SK-N-SH (cell line): ENCODE results near the gene CHIC2. TPM values are rescaled to one million over a fixed set of nuclear protein-coding genes. Genes with fewer than 3 reads are reported as not detected.

Experiments
- CTCF ChIA-PET: fragments of 300-600, 350-600 bp; formaldehyde crosslinking; extraction: SDS; loops from one replicate; lab custom pipeline; 2021; lab: Yijun Ruan, JAX
- POLR2A ChIA-PET: fragments of 350-600 bp; sonication (Branson Sonifier 250); formaldehyde crosslinking; extraction: SDS; loops from one replicate; lab custom pipeline; 2020; ENCODE audit warnings: antibody characterized with exemption, inconsistent platforms; lab: Yijun Ruan, JAX
- DNase-seq: peaks from one replicate; pipeline ENCODE4 v3.0.0; 2012
- H2AFZ ChIP-seq: fragments of 200-600 bp; sonication (generic); 2 replicates; pipeline ENCODE4 v1.8.1; 2016; ENCODE audit warnings: antibody characterized with exemption, mild to moderate bottlenecking, low read depth
- H3F3A ChIP-seq: fragments of 200-600 bp; sonication (generic); replicated peaks from 2 replicates; pipeline ENCODE3; 2016; ENCODE audit warnings: antibody characterized with exemption, mild to moderate bottlenecking; ENCODE audit not compliant: insufficient read depth
- H3K27ac ChIP-seq, 2 experiments: fragments of 200-500 bp in 1 of 2; fragments of 200-600 bp in 1 of 2; sonication (Bioruptor generic) in 1 of 2; sonication (generic), shearing (Covaris generic) in 1 of 2; 2 replicates each; pipeline versions ENCODE4 v1.5.1 to v1.6.1; 2014 to 2016; ENCODE audit warnings: low read depth in 2 of 2, inconsistent platforms in 1 of 2, low read length in 1 of 2, mild to moderate bottlenecking in 1 of 2, mixed read lengths in 1 of 2
- H3K27me3 ChIP-seq: fragments of 200-600 bp; sonication (generic), shearing (Covaris generic); 2 replicates; pipeline ENCODE4 v1.6.1; 2016; ENCODE audit warnings: mixed run types; ENCODE audit not compliant: insufficient read depth
- H3K36me3 ChIP-seq, 2 experiments: fragments of 200-500 bp in 1 of 2; fragments of 200-600 bp in 1 of 2; sonication (Bioruptor generic) in 1 of 2; sonication (generic) in 1 of 2; replicated peaks in 1 of 2; 2 replicates each; pipeline versions ENCODE3 to v1.5.1; 2014 to 2016; ENCODE audit warnings: low read length in 1 of 2, mild to moderate bottlenecking in 1 of 2; ENCODE audit not compliant: insufficient read depth in 2 of 2, control insufficient read depth in 1 of 2
- H3K4me1 ChIP-seq, 2 experiments: fragments of 200-500 bp in 1 of 2; fragments of 200-600 bp in 1 of 2; sonication (Bioruptor generic) in 1 of 2; sonication (generic), shearing (Covaris generic) in 1 of 2; 2 replicates each; pipeline versions ENCODE4 v1.5.1 to v1.6.1; 2014 to 2016; ENCODE audit warnings: low read depth in 1 of 2, low read length in 1 of 2, mixed run types in 1 of 2; ENCODE audit not compliant: insufficient read depth in 2 of 2, control insufficient read depth in 1 of 2
- H3K4me2 ChIP-seq: fragments of 200-600 bp; sonication (generic), shearing (Covaris generic); 2 replicates; pipeline ENCODE4 v1.6.1; 2017; ENCODE audit warnings: mixed run types
- H3K4me3 ChIP-seq, 2 experiments: fragments of 200-500 bp in 1 of 2; fragments of 200-600 bp in 1 of 2; sonication (Bioruptor generic) in 1 of 2; sonication (generic), shearing (Covaris generic) in 1 of 2; 2 replicates each; pipeline versions ENCODE4 v1.5.1 to v1.8.1; 2014 to 2016; ENCODE audit warnings: low read depth in 2 of 2, inconsistent platforms in 1 of 2, low read length in 1 of 2, mild to moderate bottlenecking in 1 of 2, mixed read lengths in 1 of 2, moderate library complexity in 1 of 2
- H3K79me2 ChIP-seq: fragments of 200-600 bp; sonication (generic); 2 replicates; pipeline ENCODE4 v1.8.1; 2017; ENCODE audit warnings: mild to moderate bottlenecking; ENCODE audit not compliant: insufficient read depth
- H3K9ac ChIP-seq: fragments of 200-600 bp; sonication (generic); 2 replicates; pipeline ENCODE4 v1.6.1; 2017; ENCODE audit warnings: mixed run types
- H3K9me2 ChIP-seq: fragments of 200-600 bp; sonication (generic); 2 replicates; pipeline ENCODE4 v1.6.1; 2017; ENCODE audit warnings: mixed run types
- H3K9me3 ChIP-seq: fragments of 200-600 bp; sonication (generic); 2 replicates; pipeline ENCODE4 v1.6.1; 2017; ENCODE audit warnings: mixed run types, mild to moderate bottlenecking, moderate library complexity
- H4K20me1 ChIP-seq: fragments of 200-600 bp; sonication (generic); 2 replicates; pipeline ENCODE4 v1.6.1; 2017; ENCODE audit warnings: mild to moderate bottlenecking, mixed run types; ENCODE audit not compliant: insufficient read depth
- CHD2 ChIP-seq: fragments of 150-350 bp; IDR thresholded peaks from 2 replicates; pipeline ENCODE4 v1.6.1; 2018; ENCODE audit warnings: low read length; ENCODE audit not compliant: partially characterized antibody
- EP300 ChIP-seq, 2 experiments: IDR thresholded peaks; 2 replicates each; pipeline versions ENCODE4 v1.4.0 to v1.6.1; 2012; ENCODE audit warnings: borderline replicate concordance in 1 of 2, low read depth in 1 of 2, low read length in 1 of 2
- EZH2phosphoT487 ChIP-seq: fragments of 200-600 bp; sonication (generic); IDR thresholded peaks from 2 replicates; pipeline ENCODE4 v1.6.1; 2017; ENCODE audit warnings: low read depth, mixed run types, mild to moderate bottlenecking, antibody characterized with exemption, moderate library complexity, borderline replicate concordance
- FOXJ3 ChIP-seq: sonication (generic); formaldehyde crosslinking; IDR thresholded peaks from 2 replicates; pipeline ENCODE4 v1.5.1; 2020; ENCODE audit warnings: mild to moderate bottlenecking, missing genetic modification reagents
- FOXM1 ChIP-seq: IDR thresholded peaks from 2 replicates; pipeline ENCODE4 v1.4.0; 2012; ENCODE audit warnings: low read depth, mild to moderate bottlenecking
- NFIC ChIP-seq: IDR thresholded peaks from 2 replicates; pipeline ENCODE4 v1.4.0; 2012; ENCODE audit warnings: borderline replicate concordance
- RAD21 ChIP-seq: IDR thresholded peaks from 2 replicates; pipeline ENCODE4 v1.6.1; 2012; ENCODE audit warnings: mild to moderate bottlenecking, low read length
- RCOR1 ChIP-seq: fragments of 150-350 bp; IDR thresholded peaks from 2 replicates; pipeline ENCODE4 v1.6.1; 2017; ENCODE audit warnings: antibody characterized with exemption, low read length
- SIN3A ChIP-seq: IDR thresholded peaks from 2 replicates; pipeline ENCODE4 v1.6.1; 2012; ENCODE audit warnings: low read depth, mild to moderate bottlenecking, low read length, moderate library complexity, borderline replicate concordance
- TAF1 ChIP-seq: IDR thresholded peaks from 2 replicates; pipeline ENCODE4 v1.6.1; 2012; ENCODE audit warnings: low read depth, mild to moderate bottlenecking, low read length, moderate library complexity, borderline replicate concordance
- TEAD4 ChIP-seq: IDR thresholded peaks from 2 replicates; pipeline ENCODE4 v1.4.0; 2012; ENCODE audit warnings: mild to moderate bottlenecking, borderline replicate concordance; ENCODE audit not compliant: insufficient read depth
- YY1 ChIP-seq: IDR thresholded peaks from 2 replicates; pipeline ENCODE4 v1.4.0; 2012; ENCODE audit warnings: low read depth, mild to moderate bottlenecking
- WGBS: methylation state at CpG from one replicate; pipeline ENCODE4 v1.1.6; 2017; ENCODE audit warnings: low lambda C conversion rate; 5-methylcytosine and 5-hydroxymethylcytosine counted together
- polyA plus RNA-seq, 3 experiments: library from polyadenylated mRNA; depleted of rRNA; stranded (reverse); fragments of >200 nt; gene quantifications; 2 replicates each; pipeline ENCODE4 v1.2.3, GENCODE V29; 2012
- TF ChIP-seq, protein P1 (sequence below): IDR thresholded peaks from 2 replicates; pipeline ENCODE4 v1.6.1; 2012; ENCODE audit warnings: mild to moderate bottlenecking, low read depth, low read length, moderate library complexity

The CHIC2 gene
- polyA plus RNA-seq, 1 of the 3 experiments (the other 2 are of a cell fraction), result 26.8 TPM

DNA sequence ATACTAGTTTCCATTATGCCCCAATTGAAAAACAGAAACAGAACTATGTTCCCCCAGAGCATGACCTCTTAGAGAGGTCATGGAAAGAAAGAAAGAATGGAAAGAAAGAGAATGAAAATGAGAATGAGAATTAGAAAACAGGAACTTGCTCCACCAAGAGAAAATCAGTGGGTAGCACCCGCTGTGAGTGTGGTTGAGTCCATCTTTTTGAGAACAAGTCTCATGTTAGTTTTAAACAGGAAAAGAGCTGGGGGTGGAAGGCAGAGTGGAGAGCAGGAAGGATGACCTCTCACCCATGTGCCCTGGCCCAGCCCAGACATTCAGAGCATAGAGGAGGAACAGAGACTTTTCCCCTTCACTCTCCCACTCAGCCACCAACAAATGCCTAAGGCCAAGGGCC lies 40.5 kb upstream of the CHIC2 start (continued):
- TF ChIP-seq YY1 (no peak), TEAD4 (no peak)

DNA sequence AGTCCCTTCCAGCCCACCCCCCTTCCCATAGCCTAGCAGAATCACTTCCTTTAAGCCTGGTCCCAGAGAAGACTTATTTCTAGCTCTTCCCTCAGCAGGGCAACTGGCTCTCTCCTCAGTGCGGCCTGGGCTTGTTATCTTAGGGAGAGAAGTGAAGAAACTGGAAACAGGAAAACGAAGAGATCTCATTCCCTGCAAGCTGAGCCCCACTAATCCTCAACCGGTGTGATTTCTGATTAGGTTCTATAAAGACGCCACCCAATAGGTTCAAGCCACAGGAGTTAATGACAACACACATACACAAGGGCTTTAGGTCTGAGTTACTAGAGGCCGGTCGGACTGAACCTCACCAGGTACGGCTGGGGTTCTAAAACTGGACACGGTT lies 38.8 kb upstream of the CHIC2 start:
- H3K9me2 ChIP-seq, result no peaks in the 10 kb centered on the region
- no peak overlapping the region for H3K27ac ChIP-seq
- no peak overlapping the region; a peak in 1 of 4 replicates for H3K4me3 ChIP-seq
- no peaks in the 10 kb centered on the region for H3K79me2 ChIP-seq
- no peaks in the 10 kb centered on the region for H3K9me3 ChIP-seq
- H3K4me2 ChIP-seq, result no peak overlapping the region
- no peaks in the 10 kb centered on the region for H3K36me3 ChIP-seq
- no peaks in the 10 kb centered on the region for H3F3A ChIP-seq
- ChIA-PET CTCF (interaction anchor here (1.0 to 1.1 kb wide), 2 partner anchors 115 to 131 kb away, joined by 4 to 5 read pairs; no protein-coding TSS in a partner anchor), POLR2A (no interaction called here)
- H3K9ac ChIP-seq, result no peak overlapping the region
- peaks cover 0 to 22% of the 10 kb centered on the region in 2 experiments; a peak in 1 of 4 replicates for H3K4me1 ChIP-seq
- H2AFZ ChIP-seq, result no peak overlapping the region
- no peak for TF ChIP-seq CHD2
- no peak for TF ChIP-seq EP300 (IDR thresholded peaks at IDR 0.05; ENCODE audit: borderline replicate concordance in 1 of 2, low read depth in 1 of 2, low read length in 1 of 2)
- TF ChIP-seq FOXJ3 (CRISPR knock-in tag), result no peak
- TF ChIP-seq SIN3A, result no peak
- WGBS, result 71% methylated on average over 8 of the region's 8 CpGs
- H4K20me1 ChIP-seq, result no peaks in the 10 kb centered on the region
- no peak for DNase-seq
- H3K27me3 ChIP-seq, result peaks cover 38% of the 10 kb centered on the region

DNA sequence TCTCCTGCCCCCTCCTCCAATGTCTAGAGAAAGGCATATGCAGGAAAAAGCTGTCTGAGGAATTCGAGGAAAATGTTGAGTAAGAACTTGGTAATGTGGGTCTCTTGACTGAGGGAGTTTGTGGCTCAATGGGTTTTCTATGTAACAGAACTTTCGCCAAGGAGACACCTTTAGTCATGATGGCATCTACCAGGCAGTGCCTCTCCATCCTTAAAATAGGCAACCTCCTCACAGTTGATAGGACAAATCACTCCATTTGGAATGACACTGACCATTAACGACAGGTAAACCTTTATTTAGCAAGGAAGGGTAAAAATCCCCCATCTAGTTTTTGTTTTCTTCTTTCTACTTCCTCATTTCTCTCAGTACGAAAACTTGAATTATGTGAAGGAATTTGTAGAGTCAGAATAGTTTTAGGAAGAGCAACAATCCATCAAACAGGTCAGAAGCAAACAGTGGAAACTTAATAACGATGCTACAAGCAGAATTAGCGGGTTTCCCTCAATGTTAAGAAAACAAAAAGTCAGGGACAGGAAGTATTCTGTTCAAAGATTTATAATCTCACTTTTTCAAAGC lies 38.2 kb upstream of the CHIC2 start:
- Histone ChIP-seq H2AFZ (no peak overlapping the region), H3K9me2 (no peaks in the 10 kb centered on the region), H3K79me2 (no peaks in the 10 kb centered on the region), H3K4me3 (no peak overlapping the region), H3K27ac (no peak overlapping the region), H3K27me3 (peaks cover 43% of the 10 kb centered on the region), H3K4me1 (peaks cover 0 to 22% of the 10 kb centered on the region in 2 experiments; a peak in 1 of 4 replicates), H3K36me3 (no peaks in the 10 kb centered on the region), H4K20me1 (no peaks in the 10 kb centered on the region), H3K9me3 (no peaks in the 10 kb centered on the region), H3F3A (no peaks in the 10 kb centered on the region), H3K9ac (no peak overlapping the region), H3K4me2 (no peak overlapping the region)
- ChIA-PET CTCF (interaction anchor here (1.0 kb wide), 1 partner anchor 116 kb away, joined by 4 read pairs; no protein-coding TSS in a partner anchor), POLR2A (no interaction called here)
- DNase-seq, result no peak
- WGBS, result 92% methylated on average over 6 of the region's 6 CpGs
- TF ChIP-seq EP300 (IDR thresholded peaks at IDR 0.05; ENCODE audit: borderline replicate concordance in 1 of 2, low read depth in 1 of 2, low read length in 1 of 2) (no peak), NFIC (no peak), RAD21 (no peak), EZH2phosphoT487 (no peak), TAF1 (no peak), FOXM1 (no peak), SIN3A (no peak), RCOR1 (no peak)
- TF ChIP-seq, protein P1, sequence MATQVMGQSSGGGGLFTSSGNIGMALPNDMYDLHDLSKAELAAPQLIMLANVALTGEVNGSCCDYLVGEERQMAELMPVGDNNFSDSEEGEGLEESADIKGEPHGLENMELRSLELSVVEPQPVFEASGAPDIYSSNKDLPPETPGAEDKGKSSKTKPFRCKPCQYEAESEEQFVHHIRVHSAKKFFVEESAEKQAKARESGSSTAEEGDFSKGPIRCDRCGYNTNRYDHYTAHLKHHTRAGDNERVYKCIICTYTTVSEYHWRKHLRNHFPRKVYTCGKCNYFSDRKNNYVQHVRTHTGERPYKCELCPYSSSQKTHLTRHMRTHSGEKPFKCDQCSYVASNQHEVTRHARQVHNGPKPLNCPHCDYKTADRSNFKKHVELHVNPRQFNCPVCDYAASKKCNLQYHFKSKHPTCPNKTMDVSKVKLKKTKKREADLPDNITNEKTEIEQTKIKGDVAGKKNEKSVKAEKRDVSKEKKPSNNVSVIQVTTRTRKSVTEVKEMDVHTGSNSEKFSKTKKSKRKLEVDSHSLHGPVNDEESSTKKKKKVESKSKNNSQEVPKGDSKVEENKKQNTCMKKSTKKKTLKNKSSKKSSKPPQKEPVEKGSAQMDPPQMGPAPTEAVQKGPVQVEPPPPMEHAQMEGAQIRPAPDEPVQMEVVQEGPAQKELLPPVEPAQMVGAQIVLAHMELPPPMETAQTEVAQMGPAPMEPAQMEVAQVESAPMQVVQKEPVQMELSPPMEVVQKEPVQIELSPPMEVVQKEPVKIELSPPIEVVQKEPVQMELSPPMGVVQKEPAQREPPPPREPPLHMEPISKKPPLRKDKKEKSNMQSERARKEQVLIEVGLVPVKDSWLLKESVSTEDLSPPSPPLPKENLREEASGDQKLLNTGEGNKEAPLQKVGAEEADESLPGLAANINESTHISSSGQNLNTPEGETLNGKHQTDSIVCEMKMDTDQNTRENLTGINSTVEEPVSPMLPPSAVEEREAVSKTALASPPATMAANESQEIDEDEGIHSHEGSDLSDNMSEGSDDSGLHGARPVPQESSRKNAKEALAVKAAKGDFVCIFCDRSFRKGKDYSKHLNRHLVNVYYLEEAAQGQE, result no peak
